B cell (primary cell): ENCODE data around the gene ILDR2. TPM values are rescaled to one million over a fixed set of nuclear protein-coding genes. Genes with fewer than 3 reads are reported as not detected.

Experiments used
- ATAC-seq: fragments of 200-7000 bp; cut with Tn5 transposase; one replicate; pipeline ENCODE4 v1.10.0; 2021; ENCODE audit warnings: low read depth, mild to moderate bottlenecking, moderate number of reproducible peaks, moderate library complexity
- CTCF ChIA-PET: fragments of 350-600 bp; sonication (Branson Sonifier 250); formaldehyde crosslinking; loops from one replicate; lab custom pipeline; 2021; ENCODE audit warnings: antibody characterized with exemption, inconsistent platforms; lab: Charles Lee
- POLR2A ChIA-PET: fragments of 350-600 bp; sonication (Branson Sonifier 250); formaldehyde crosslinking; loops from one replicate; lab custom pipeline; 2021; ENCODE audit warnings: antibody characterized with exemption; lab: Charles Lee
- DNase-seq: peaks from one replicate; pipeline ENCODE4 v3.0.0; 2013
- H2AFZ ChIP-seq: 2 replicates; pipeline ENCODE4 v1.6.1; 2012; ENCODE audit warnings: mild to moderate bottlenecking, low read depth, low read length; ENCODE audit not compliant: insufficient read depth, poor library complexity, severe bottlenecking
- H3K27ac ChIP-seq, 2 donors: 1 replicate in 1 of 2; 2 replicates in 1 of 2; pipeline ENCODE4 v1.5.1; 2012 to 2013; ENCODE audit warnings: low read length in 2 of 2, mild to moderate bottlenecking in 2 of 2, moderate library complexity in 1 of 2
- H3K27me3 ChIP-seq, 4 experiments: fragments of 200-600 bp in 1 of 4; sonication (generic) in 1 of 4; replicated peaks in 1 of 4; 1 replicate in 2 of 4; 2 replicates in 2 of 4; pipeline versions ENCODE4 v1.6.1 to v1.7.0; 2013 to 2016; ENCODE audit warnings: low read length in 3 of 4, mild to moderate bottlenecking in 2 of 4, mixed read lengths in 1 of 4, moderate library complexity in 1 of 4; ENCODE audit not compliant: insufficient read depth in 4 of 4, control insufficient read depth in 3 of 4; ENCODE audit errors: control extremely low read depth in 1 of 4
- H3K36me3 ChIP-seq, 2 experiments: replicated peaks in 1 of 2; 1 replicate in 1 of 2; 2 replicates in 1 of 2; pipeline versions ENCODE4 v1.6.1 to v1.7.1; 2013; ENCODE audit warnings: low read length in 1 of 2; ENCODE audit not compliant: insufficient read depth in 2 of 2, control insufficient read depth in 1 of 2; ENCODE audit errors: control extremely low read depth in 1 of 2, extremely low read depth in 1 of 2
- H3K4me1 ChIP-seq, 2 donors: fragments of 200-600 bp in 1 of 2; sonication (generic) in 1 of 2; 1 replicate in 1 of 2; 2 replicates in 1 of 2; pipeline versions ENCODE4 v1.5.1 to v1.6.1; 2013 to 2017; ENCODE audit warnings: low read length in 2 of 2; ENCODE audit not compliant: control insufficient read depth in 2 of 2, insufficient read depth in 2 of 2
- H3K4me2 ChIP-seq: replicated peaks from 2 replicates; pipeline ENCODE3; 2012; ENCODE audit warnings: mild to moderate bottlenecking, low read depth, low read length; ENCODE audit not compliant: poor library complexity, severe bottlenecking
- H3K4me3 ChIP-seq, 5 experiments: fragments of 200-600 bp in 1 of 5; sonication (generic) in 1 of 5; 1 replicate in 3 of 5; 2 replicates in 2 of 5; pipeline versions ENCODE4 v1.5.1 to v1.7.0; 2011 to 2016; ENCODE audit warnings: low read length in 4 of 5, mild to moderate bottlenecking in 4 of 5, low read depth in 2 of 5, control low read depth in 1 of 5, moderate library complexity in 1 of 5; ENCODE audit not compliant: insufficient read depth in 1 of 5; ENCODE audit errors: control extremely low read depth in 1 of 5, extremely low read depth in 1 of 5
- H3K79me2 ChIP-seq: fragments of 200-600 bp; sonication (generic); one replicate; pipeline ENCODE4 v1.6.0; 2016; ENCODE audit warnings: low read length; ENCODE audit not compliant: control insufficient read depth, insufficient read depth
- H3K9ac ChIP-seq: fragments of 200-600 bp; sonication (generic); 2 replicates; pipeline ENCODE4 v1.6.1; 2017; ENCODE audit warnings: mild to moderate bottlenecking, low read length, moderate library complexity
- H3K9me3 ChIP-seq, 3 donors: one replicate each; pipeline versions ENCODE4 v1.6.1 to v1.7.1; 2013; ENCODE audit warnings: low read length in 2 of 3; ENCODE audit not compliant: control insufficient read depth in 2 of 3, insufficient read depth in 1 of 3; ENCODE audit errors: control extremely low read depth in 1 of 3
- H4K20me1 ChIP-seq: 2 replicates; pipeline ENCODE4 v1.6.0; 2012; ENCODE audit warnings: mild to moderate bottlenecking, low read length; ENCODE audit not compliant: insufficient read depth, control insufficient read depth, poor library complexity, severe bottlenecking
- H3K27ac Mint-ChIP-seq: one replicate; pipeline ENCODE4 v1.8.0; 2021; ENCODE audit warnings: mixed read lengths
- H3K27me3 Mint-ChIP-seq: one replicate; pipeline ENCODE4 v1.8.0; 2021; ENCODE audit warnings: mixed read lengths
- H3K4me1 Mint-ChIP-seq: one replicate; pipeline ENCODE4 v1.8.0; 2021; ENCODE audit warnings: mixed read lengths
- H3K4me3 Mint-ChIP-seq: one replicate; pipeline ENCODE4 v1.8.0; 2021; ENCODE audit warnings: mixed read lengths
- H3K9me3 Mint-ChIP-seq: one replicate; pipeline ENCODE4 v1.8.0; 2022; ENCODE audit warnings: mixed read lengths; ENCODE audit not compliant: insufficient read depth
- CTCF ChIP-seq: fragments of 200-600 bp; IDR thresholded peaks from one replicate; pipeline ENCODE4 v1.8.0; 2022; ENCODE audit warnings: antibody characterized with exemption, mild to moderate bottlenecking
- EZH2 ChIP-seq: IDR thresholded peaks from 2 replicates; pipeline ENCODE4 v1.6.1; 2012; ENCODE audit warnings: borderline replicate concordance, low read depth, mild to moderate bottlenecking, moderate library complexity, low read length; ENCODE audit not compliant: insufficient read depth, poor library complexity, severe bottlenecking
- WGBS: methylation state at CpG from one replicate; pipeline ENCODE4 v1.1.5; 2013; ENCODE audit warnings: missing lambda C conversion rate; ENCODE audit not compliant: insufficient coverage; 5-methylcytosine and 5-hydroxymethylcytosine counted together
- intact Hi-C: fragments of 100-400 bp; cut with micrococcal nuclease; formaldehyde crosslinking; loops from one replicate; pipeline ENCODE4 v1.10.0; 2022
- polyA plus RNA-seq: library from polyadenylated mRNA; depleted of rRNA; stranded (reverse); fragments of >200 nt; gene quantifications from 2 replicates; pipeline ENCODE4 v1.2.3, GENCODE V29; 2012
- total RNA-seq, 2 donors: library from RNA; stranded (reverse); fragments of 120-200 nt in 1 of 2; gene quantifications; 1 replicate in 1 of 2; 2 replicates in 1 of 2; pipeline versions ENCODE4 v1.2.3 to v1.2.4, GENCODE V29; 2013 to 2022

The ILDR2 gene
- total and polyA plus RNA-seq, 2 donors (not counting 1 experiment from before 2014, with no cell fraction given): 0.01 TPM; not detected in 1

GRCh38 chr1:167011560-167012191 is 36.3 kb upstream of the ILDR2 start:
- Histone ChIP-seq H4K20me1 (no peaks in the 10 kb centered on the region), H3K9ac (no peak overlapping the region), H3K27me3 (peaks cover 0 to 8% (median 2%) of the 10 kb centered on the region in 4 experiments), H3K79me2 (no peaks in the 10 kb centered on the region), H3K4me2 (no peak overlapping the region), H3K27ac (no peak overlapping the region), H3K9me3 (no peaks in the 10 kb centered on the region), H2AFZ (no peak overlapping the region), H3K4me3 (no peak overlapping the region), H3K36me3 (no peaks in the 10 kb centered on the region), H3K4me1 (no peaks in the 10 kb centered on the region)
- no peak overlapping the region for H3K4me3 Mint-ChIP-seq
- ChIA-PET CTCF (no interaction called here), POLR2A (no interaction called here)
- ATAC-seq (no peak), DNase-seq (no peak)
- no peaks in the 10 kb centered on the region for H3K9me3 Mint-ChIP-seq
- no CpG with 5 or more reads among the region's 1 CpG for WGBS
- H3K27me3 Mint-ChIP-seq: peaks cover 29% of the 10 kb centered on the region
- intact Hi-C loops: no loop called here
- TF ChIP-seq EZH2 (no peak), CTCF (no peak)
- H3K27ac Mint-ChIP-seq: no peak overlapping the region
- no peaks in the 10 kb centered on the region for H3K4me1 Mint-ChIP-seq

GRCh38 chr1:167003711-167004110 is 28.4 kb upstream of the ILDR2 start:
- H3K27ac Mint-ChIP-seq: no peak overlapping the region
- TF ChIP-seq CTCF: no peak
- TF ChIP-seq EZH2: no peak
- no peak overlapping the region for H3K4me2 ChIP-seq
- intact Hi-C loops: no loop called here
- DNase-seq (no peak), ATAC-seq (no peak)
- H3K9me3 Mint-ChIP-seq: peaks cover 6% of the 10 kb centered on the region
- H3K27ac ChIP-seq: no peak overlapping the region
- H3K4me1 Mint-ChIP-seq: no peaks in the 10 kb centered on the region
- H3K4me3 ChIP-seq: no peak overlapping the region
- peaks cover 0 to 3% (median 3%) of the 10 kb centered on the region in 3 donors for H3K9me3 ChIP-seq
- no peaks in the 10 kb centered on the region for H4K20me1 ChIP-seq
- POLR2A ChIA-PET: no interaction called here
- no peak overlapping the region for H3K9ac ChIP-seq
- H3K36me3 ChIP-seq: no peaks in the 10 kb centered on the region
- no peak overlapping the region for H2AFZ ChIP-seq
- no peaks in the 10 kb centered on the region for H3K27me3 ChIP-seq
- CTCF ChIA-PET: no interaction called here
- no peaks in the 10 kb centered on the region for H3K79me2 ChIP-seq
- no peaks in the 10 kb centered on the region for H3K4me1 ChIP-seq
- no peak overlapping the region for H3K4me3 Mint-ChIP-seq
- H3K27me3 Mint-ChIP-seq: peaks cover 15% of the 10 kb centered on the region
- WGBS: 100% methylated on average over 2 of the region's 2 CpGs
